Activated naive CD8-positive, alpha-beta T cell treated with anti-CD3 and anti-CD28 coated beads, Interleukin-2, amount 50 U/mL, for 24 hours (primary cell): ENCODE results near the gene ASCL2.
"Not testable (repeated sequence)": the region's sequence is repeated elsewhere in the genome, so short reads cannot be mapped to it uniquely, and the experiment has no call there.

ENCODE experiments used
- ATAC-seq: fragments of 150-1000 bp; cut with Tn5 transposase; one replicate; pipeline ENCODE4 v1.10.0; 2021
- DNase-seq: peaks from one replicate; pipeline ENCODE4 v3.0.0; 2021
- H3K27ac Mint-ChIP-seq: one replicate; pipeline ENCODE4 v1.8.0; 2021; ENCODE audit warnings: mild to moderate bottlenecking, mixed read lengths
- H3K27me3 Mint-ChIP-seq: one replicate; pipeline ENCODE4 v1.8.0; 2021; ENCODE audit warnings: mixed read lengths
- H3K36me3 Mint-ChIP-seq: one replicate; pipeline ENCODE4 v1.8.0; 2021; ENCODE audit warnings: low read depth, mixed read lengths
- H3K4me1 Mint-ChIP-seq: one replicate; pipeline ENCODE4 v1.8.0; 2021; ENCODE audit warnings: mixed read lengths
- H3K4me3 Mint-ChIP-seq: one replicate; pipeline ENCODE4 v1.8.0; 2021; ENCODE audit warnings: mild to moderate bottlenecking, moderate library complexity, mixed read lengths
- H3K9me3 Mint-ChIP-seq: one replicate; pipeline ENCODE4 v1.8.0; 2021; ENCODE audit warnings: mixed read lengths

The ASCL2 gene

GRCh38 chr11:2251138-2251537 is 19.2 kb downstream of the ASCL2 start:
- ATAC-seq, result no peak
- no peaks in the 10 kb centered on the region for H3K27me3 Mint-ChIP-seq
- no peaks in the 10 kb centered on the region for H3K36me3 Mint-ChIP-seq
- no peaks in the 10 kb centered on the region for H3K9me3 Mint-ChIP-seq
- H3K4me3 Mint-ChIP-seq, result no peak overlapping the region
- DNase-seq, result no peak
- no peaks in the 10 kb centered on the region for H3K4me1 Mint-ChIP-seq
- no peak overlapping the region for H3K27ac Mint-ChIP-seq

GRCh38 chr11:2250485-2250884 is 19.9 kb downstream of the ASCL2 start:
- Mint-ChIP-seq H3K4me1 (no peaks in the 10 kb centered on the region), H3K9me3 (no peaks in the 10 kb centered on the region), H3K27ac (no peak overlapping the region), H3K4me3 (no peak overlapping the region), H3K36me3 (no peaks in the 10 kb centered on the region), H3K27me3 (peaks cover 2% of the 10 kb centered on the region)
- ATAC-seq (no peak), DNase-seq (no peak)

GRCh38 chr11:2250041-2250440 is 20.3 kb downstream of the ASCL2 start:
- Mint-ChIP-seq H3K27me3 (peaks cover 2% of the 10 kb centered on the region), H3K27ac (no peak overlapping the region), H3K4me3 (no peak overlapping the region), H3K9me3 (no peaks in the 10 kb centered on the region), H3K36me3 (no peaks in the 10 kb centered on the region), H3K4me1 (no peaks in the 10 kb centered on the region)
- ATAC-seq (no peak), DNase-seq (no peak)

GRCh38 chr11:2249189-2249916 is 21.0 kb downstream of the ASCL2 start:
- no peak for DNase-seq
- H3K27ac Mint-ChIP-seq, result no peak overlapping the region
- H3K9me3 Mint-ChIP-seq, result no peaks in the 10 kb centered on the region
- no peaks in the 10 kb centered on the region for H3K4me1 Mint-ChIP-seq
- no peak for ATAC-seq
- H3K4me3 Mint-ChIP-seq, result no peak overlapping the region
- H3K27me3 Mint-ChIP-seq, result peaks cover 5% of the 10 kb centered on the region
- H3K36me3 Mint-ChIP-seq, result no peaks in the 10 kb centered on the region

GRCh38 chr11:2248762-2249161 is 21.6 kb downstream of the ASCL2 start:
- Mint-ChIP-seq H3K4me3 (no peak overlapping the region), H3K9me3 (no peaks in the 10 kb centered on the region), H3K4me1 (no peaks in the 10 kb centered on the region), H3K27ac (no peak overlapping the region), H3K36me3 (no peaks in the 10 kb centered on the region), H3K27me3 (peaks cover 6% of the 10 kb centered on the region)
- ATAC-seq (no peak), DNase-seq (no peak)

GRCh38 chr11:2248242-2248641 is 22.1 kb downstream of the ASCL2 start:
- Mint-ChIP-seq H3K27me3 (peaks cover 6% of the 10 kb centered on the region), H3K9me3 (no peaks in the 10 kb centered on the region), H3K27ac (no peak overlapping the region), H3K4me1 (no peaks in the 10 kb centered on the region), H3K4me3 (no peak overlapping the region), H3K36me3 (no peaks in the 10 kb centered on the region)
- DNase-seq, result no peak
- no peak for ATAC-seq

- H3K9me3 Mint-ChIP-seq, result peaks cover 5% of the 10 kb centered on the region
- peaks cover 9% of the 10 kb centered on the region for H3K27me3 Mint-ChIP-seq
- no peaks in the 10 kb centered on the region for H3K36me3 Mint-ChIP-seq
- ATAC-seq, result no peak
- H3K4me3 Mint-ChIP-seq, result no peak overlapping the region
- H3K4me1 Mint-ChIP-seq, result no peaks in the 10 kb centered on the region
- DNase-seq, result no peak
- H3K27ac Mint-ChIP-seq, result no peak overlapping the region
Observed at GRCh38 chr11:2247496-2247895, 22.9 kb downstream of the ASCL2 start.

- Mint-ChIP-seq H3K4me1 (no peaks in the 10 kb centered on the region), H3K27ac (no peak overlapping the region), H3K27me3 (peaks cover 8% of the 10 kb centered on the region), H3K9me3 (peaks cover 12% of the 10 kb centered on the region), H3K36me3 (no peaks in the 10 kb centered on the region), H3K4me3 (no peak overlapping the region)
- no peak for DNase-seq
- no peak for ATAC-seq
Observed at GRCh38 chr11:2240834-2241233, 29.6 kb downstream of the ASCL2 start.

GRCh38 chr11:2237457-2238238 is 32.7 kb downstream of the ASCL2 start:
- H3K27ac Mint-ChIP-seq, result no peak overlapping the region
- peaks cover 9% of the 10 kb centered on the region for H3K9me3 Mint-ChIP-seq
- ATAC-seq (no peak), DNase-seq (no peak)
- H3K4me3 Mint-ChIP-seq, result no peak overlapping the region
- H3K36me3 Mint-ChIP-seq, result no peaks in the 10 kb centered on the region
- no peaks in the 10 kb centered on the region for H3K4me1 Mint-ChIP-seq
- no peaks in the 10 kb centered on the region for H3K27me3 Mint-ChIP-seq

GRCh38 chr11:2236381-2237134 is 33.8 kb downstream of the ASCL2 start:
- not testable (repeated sequence) for H3K9me3 Mint-ChIP-seq, ATAC-seq, H3K27me3 Mint-ChIP-seq, H3K27ac Mint-ChIP-seq, H3K36me3 Mint-ChIP-seq, DNase-seq, H3K4me3 Mint-ChIP-seq, H3K4me1 Mint-ChIP-seq

GRCh38 chr11:2235588-2236326 is 34.6 kb downstream of the ASCL2 start:
- H3K9me3 Mint-ChIP-seq, result peaks cover under 1% of the 10 kb centered on the region
- H3K4me1 Mint-ChIP-seq, result no peaks in the 10 kb centered on the region
- H3K27me3 Mint-ChIP-seq, result peaks cover 5% of the 10 kb centered on the region
- no peaks in the 10 kb centered on the region for H3K36me3 Mint-ChIP-seq
- no peak for ATAC-seq
- DNase-seq, result no peak
- H3K4me3 Mint-ChIP-seq, result no peak overlapping the region
- no peak overlapping the region for H3K27ac Mint-ChIP-seq

GRCh38 chr11:2234963-2235362 is 35.4 kb downstream of the ASCL2 start:
- no peak overlapping the region for H3K27ac Mint-ChIP-seq
- H3K36me3 Mint-ChIP-seq, result peaks cover 2% of the 10 kb centered on the region
- no peaks in the 10 kb centered on the region for H3K4me1 Mint-ChIP-seq
- no peak for DNase-seq
- peaks cover 8% of the 10 kb centered on the region for H3K9me3 Mint-ChIP-seq
- no peak overlapping the region for H3K4me3 Mint-ChIP-seq
- no peak for ATAC-seq
- H3K27me3 Mint-ChIP-seq, result peaks cover 10% of the 10 kb centered on the region

GRCh38 chr11:2233693-2234455 is 36.5 kb downstream of the ASCL2 start:
- Mint-ChIP-seq H3K36me3 (peaks cover 5% of the 10 kb centered on the region), H3K27ac (no peak overlapping the region), H3K27me3 (peaks cover 11% of the 10 kb centered on the region), H3K4me3 (no peak overlapping the region), H3K4me1 (no peaks in the 10 kb centered on the region), H3K9me3 (peaks cover 16% of the 10 kb centered on the region)
- no peak for DNase-seq
- no peak for ATAC-seq
